MM.1S (cell line): ENCODE results near the gene STYXL1.

Source experiments
- DNase-seq: peaks from one replicate; pipeline ENCODE4 v3.0.0-alpha.2; 2015
- H2AFZ ChIP-seq: fragments of 300-600 bp; sonication (generic); 2 replicates; pipeline ENCODE4 v1.6.0; 2016; ENCODE audit warnings: antibody characterized with exemption, low read length
- H3F3A ChIP-seq: fragments of 300-600 bp; sonication (generic); 2 replicates; pipeline ENCODE4 v1.6.1; 2016; ENCODE audit warnings: mild to moderate bottlenecking, antibody characterized with exemption, low read length, moderate library complexity, mixed read lengths; ENCODE audit not compliant: insufficient read depth
- H3K27ac ChIP-seq: fragments of 300-600 bp; sonication (generic); 2 replicates; pipeline ENCODE4 v1.5.1; 2016; ENCODE audit warnings: mild to moderate bottlenecking, low read length
- H3K27me3 ChIP-seq: fragments of 300-600 bp; sonication (generic); replicated peaks from 2 replicates; pipeline ENCODE4 v1.6.0; 2016; ENCODE audit warnings: low read length; ENCODE audit not compliant: insufficient read depth
- H3K36me3 ChIP-seq: fragments of 300-600 bp; sonication (generic); replicated peaks from 2 replicates; pipeline ENCODE4 v1.6.1; 2016; ENCODE audit warnings: mild to moderate bottlenecking, low read length, mixed read lengths; ENCODE audit not compliant: insufficient read depth
- H3K4me1 ChIP-seq: fragments of 300-600 bp; sonication (generic); 2 replicates; pipeline ENCODE4 v1.6.1; 2016; ENCODE audit warnings: low read length, mixed read lengths
- H3K4me2 ChIP-seq: fragments of 300-600 bp; sonication (generic); 2 replicates; pipeline ENCODE4 v1.6.0; 2016; ENCODE audit warnings: low read depth, low read length
- H3K4me3 ChIP-seq: fragments of 300-600 bp; sonication (generic); 2 replicates; pipeline ENCODE4 v1.5.1; 2016; ENCODE audit warnings: low read length, mixed read lengths
- H3K79me2 ChIP-seq: fragments of 300-600 bp; sonication (generic); 2 replicates; pipeline ENCODE4 v1.6.1; 2016; ENCODE audit warnings: mixed run types, low read length, mixed read lengths
- H3K9ac ChIP-seq: fragments of 300-600 bp; sonication (generic); 2 replicates; pipeline ENCODE4 v1.6.1; 2016; ENCODE audit warnings: low read length, mixed read lengths
- H3K9me2 ChIP-seq: fragments of 300-600 bp; sonication (generic); replicated peaks from 2 replicates; pipeline ENCODE4 v1.6.1; 2016; ENCODE audit warnings: mild to moderate bottlenecking, low read length, mixed read lengths; ENCODE audit not compliant: insufficient read depth
- H3K9me3 ChIP-seq: fragments of 300-600 bp; sonication (generic); replicated peaks from 2 replicates; pipeline ENCODE4 v1.6.1; 2016; ENCODE audit warnings: mild to moderate bottlenecking, low read length, mixed read lengths; ENCODE audit not compliant: insufficient read depth
- H4K20me1 ChIP-seq: fragments of 300-600 bp; sonication (generic); 2 replicates; pipeline ENCODE4 v1.6.1; 2016; ENCODE audit warnings: mild to moderate bottlenecking, low read length, moderate library complexity, mixed read lengths; ENCODE audit not compliant: insufficient read depth
- EZH2 ChIP-seq: fragments of 300-600 bp; sonication (generic); optimal IDR thresholded peaks from 2 replicates; pipeline ENCODE3; 2017; ENCODE audit warnings: low read depth, mild to moderate bottlenecking, antibody characterized with exemption, low read length, mixed read lengths
- EZH2phosphoT487 ChIP-seq: fragments of 300-600 bp; sonication (generic); IDR thresholded peaks from 2 replicates; pipeline ENCODE4 v1.6.1; 2018; ENCODE audit warnings: antibody characterized with exemption, low read length
- TF ChIP-seq, protein P1 (sequence below): fragments of 300-600 bp; sonication (generic); IDR thresholded peaks from 2 replicates; pipeline ENCODE4 v1.5.1; 2016; ENCODE audit warnings: antibody characterized with exemption, low read length, mixed read lengths

STYXL1 gene

DNA sequence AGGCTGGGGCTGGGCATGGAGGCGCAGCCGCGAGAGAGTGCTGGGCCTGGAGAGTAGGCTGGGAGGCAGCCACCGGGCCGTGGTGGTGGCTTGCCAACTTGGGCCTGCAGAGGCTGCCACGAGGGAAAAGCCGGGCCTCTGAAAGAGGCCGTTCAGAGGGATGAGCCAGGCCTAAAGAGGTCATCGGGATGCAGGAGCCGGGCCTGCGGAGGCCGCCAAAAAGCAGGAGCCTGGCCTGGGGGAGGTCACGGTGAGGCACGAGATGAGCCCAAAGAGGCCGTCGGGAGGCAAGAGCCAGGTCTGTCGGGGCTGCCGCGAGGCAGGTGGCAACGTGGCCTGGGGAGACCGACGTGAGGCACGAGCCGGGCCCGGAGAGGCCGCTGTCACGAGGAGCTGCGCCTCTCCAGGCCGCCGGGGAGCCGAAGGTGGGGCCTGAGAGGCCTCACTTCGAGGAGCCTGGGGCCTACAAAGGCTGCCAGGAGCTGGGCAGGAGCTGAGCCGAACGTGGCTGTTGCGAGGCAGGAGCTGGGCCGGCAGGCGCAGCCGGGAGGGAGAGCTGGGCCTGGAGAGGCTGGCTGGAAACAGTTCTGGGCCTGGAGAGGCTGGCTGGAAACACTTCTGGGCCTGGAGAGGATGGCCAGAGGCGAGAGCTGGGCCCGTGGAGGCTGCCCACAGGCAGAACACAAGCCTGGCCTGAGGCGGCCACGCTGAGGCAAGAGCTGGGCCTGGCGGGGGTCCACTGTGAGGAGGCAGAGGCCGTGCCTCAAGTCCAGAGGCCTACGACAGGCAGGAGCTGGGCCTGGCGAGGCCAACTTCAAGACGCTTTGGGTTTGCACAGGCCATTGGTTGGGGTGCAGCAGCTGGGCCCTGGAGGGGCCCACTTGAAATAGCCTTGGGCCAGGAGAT is 24.7 kb upstream of the STYXL1 start:
- H3K4me1 ChIP-seq = no peaks in the 10 kb centered on the region
- no peak overlapping the region for H3K9ac ChIP-seq
- no peaks in the 10 kb centered on the region for H3F3A ChIP-seq
- no peak overlapping the region for H2AFZ ChIP-seq
- H3K4me3 ChIP-seq = no peak overlapping the region
- H4K20me1 ChIP-seq = no peaks in the 10 kb centered on the region
- no peaks in the 10 kb centered on the region for H3K9me3 ChIP-seq
- no peaks in the 10 kb centered on the region for H3K36me3 ChIP-seq
- H3K79me2 ChIP-seq = no peaks in the 10 kb centered on the region
- TF ChIP-seq, protein P1, sequence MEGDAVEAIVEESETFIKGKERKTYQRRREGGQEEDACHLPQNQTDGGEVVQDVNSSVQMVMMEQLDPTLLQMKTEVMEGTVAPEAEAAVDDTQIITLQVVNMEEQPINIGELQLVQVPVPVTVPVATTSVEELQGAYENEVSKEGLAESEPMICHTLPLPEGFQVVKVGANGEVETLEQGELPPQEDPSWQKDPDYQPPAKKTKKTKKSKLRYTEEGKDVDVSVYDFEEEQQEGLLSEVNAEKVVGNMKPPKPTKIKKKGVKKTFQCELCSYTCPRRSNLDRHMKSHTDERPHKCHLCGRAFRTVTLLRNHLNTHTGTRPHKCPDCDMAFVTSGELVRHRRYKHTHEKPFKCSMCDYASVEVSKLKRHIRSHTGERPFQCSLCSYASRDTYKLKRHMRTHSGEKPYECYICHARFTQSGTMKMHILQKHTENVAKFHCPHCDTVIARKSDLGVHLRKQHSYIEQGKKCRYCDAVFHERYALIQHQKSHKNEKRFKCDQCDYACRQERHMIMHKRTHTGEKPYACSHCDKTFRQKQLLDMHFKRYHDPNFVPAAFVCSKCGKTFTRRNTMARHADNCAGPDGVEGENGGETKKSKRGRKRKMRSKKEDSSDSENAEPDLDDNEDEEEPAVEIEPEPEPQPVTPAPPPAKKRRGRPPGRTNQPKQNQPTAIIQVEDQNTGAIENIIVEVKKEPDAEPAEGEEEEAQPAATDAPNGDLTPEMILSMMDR = no peak
- TF ChIP-seq EZH2phosphoT487 = no peak
- TF ChIP-seq EZH2 = no peak
- no peaks in the 10 kb centered on the region for H3K27me3 ChIP-seq
- no peak overlapping the region for H3K27ac ChIP-seq
- no peak for DNase-seq
- no peaks in the 10 kb centered on the region for H3K9me2 ChIP-seq
- no peak overlapping the region for H3K4me2 ChIP-seq

DNA sequence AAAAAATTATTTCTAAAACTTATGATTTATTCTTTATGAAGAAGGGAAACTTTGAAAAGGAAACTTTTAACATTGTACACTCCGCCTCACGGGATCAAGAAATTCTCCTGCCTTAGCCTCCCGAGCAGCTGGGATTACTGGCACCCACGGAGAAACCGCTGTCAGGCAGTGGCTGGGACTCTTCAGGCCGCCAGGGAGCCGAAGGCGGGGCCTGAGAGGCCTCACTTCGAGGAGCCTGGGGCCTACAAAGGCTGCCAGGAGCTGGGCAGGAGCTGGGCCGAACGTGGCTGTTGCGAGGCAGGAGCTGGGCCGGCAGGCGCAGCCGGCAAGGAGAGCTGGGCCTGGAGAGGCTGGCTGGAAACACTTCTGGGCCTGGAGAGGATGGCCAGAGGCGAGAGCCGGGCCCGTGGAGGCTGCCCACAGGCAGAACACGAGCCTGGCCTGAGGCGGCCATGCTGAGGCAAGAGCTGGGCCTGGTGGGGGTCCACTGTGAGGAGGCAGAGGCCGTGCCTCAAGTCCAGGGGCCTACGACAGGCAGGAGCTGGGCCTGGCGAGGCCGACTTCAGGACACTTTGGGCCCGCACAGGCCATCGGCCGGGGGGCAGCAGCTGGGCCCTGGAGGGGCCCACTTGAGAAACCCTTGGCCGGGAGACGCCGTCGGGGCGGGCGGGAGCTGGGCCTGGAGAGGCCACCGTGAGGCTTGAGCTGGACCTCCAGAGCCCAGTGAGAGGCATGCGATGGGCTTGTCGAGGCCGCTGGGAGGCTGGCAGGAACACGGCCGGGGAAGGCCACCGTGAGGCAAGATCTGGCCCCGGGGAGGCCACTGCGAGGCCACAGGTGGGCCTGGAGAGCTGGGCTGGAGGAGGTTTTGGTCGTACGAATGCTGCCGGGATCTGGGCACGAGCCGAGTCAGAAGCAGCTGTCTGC is 23.8 kb upstream of the STYXL1 start:
- TF ChIP-seq EZH2phosphoT487 (no peak), EZH2 (no peak)
- TF ChIP-seq, protein P1 = no peak
- Histone ChIP-seq H3K4me2 (no peak overlapping the region), H3F3A (no peaks in the 10 kb centered on the region), H3K9me2 (no peaks in the 10 kb centered on the region), H4K20me1 (no peaks in the 10 kb centered on the region), H3K9me3 (no peaks in the 10 kb centered on the region), H3K9ac (no peak overlapping the region), H3K4me3 (no peak overlapping the region), H2AFZ (no peak overlapping the region), H3K79me2 (no peaks in the 10 kb centered on the region), H3K4me1 (no peaks in the 10 kb centered on the region), H3K36me3 (no peaks in the 10 kb centered on the region), H3K27ac (no peak overlapping the region), H3K27me3 (no peaks in the 10 kb centered on the region)
- DNase-seq = no peak

DNA sequence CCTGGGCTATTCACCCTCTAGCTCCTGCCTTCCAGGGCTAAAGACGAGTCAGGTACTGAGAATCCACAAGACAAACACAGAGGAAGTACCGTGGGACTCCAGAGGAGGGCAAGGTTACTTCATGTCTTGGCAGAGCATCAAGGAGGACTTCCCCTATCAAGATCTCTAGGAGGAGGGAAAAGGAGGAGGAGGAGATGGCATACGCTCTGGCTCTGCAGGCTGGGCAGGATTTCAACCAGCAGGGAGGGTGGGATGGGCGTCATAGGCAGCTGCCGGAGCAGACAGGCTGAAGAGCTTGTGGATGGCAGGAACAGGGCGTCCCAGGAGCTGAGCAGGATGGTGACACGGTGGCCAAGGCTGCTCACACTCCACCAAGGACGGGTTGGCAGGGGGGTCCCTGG is 21.4 kb upstream of the STYXL1 start:
- Histone ChIP-seq H3F3A (no peaks in the 10 kb centered on the region), H3K4me2 (no peak overlapping the region), H4K20me1 (no peaks in the 10 kb centered on the region)

More for the DNA sequence above, 21.4 kb upstream of the STYXL1 start:
- H3K36me3 ChIP-seq = 0 out of 2 replicates have a peak, but pooled peaks cover 5% of the 10 kb centered on the region
- DNase-seq = no peak
- no peak for TF ChIP-seq EZH2
- TF ChIP-seq, protein P1 = no peak
- no peak for TF ChIP-seq EZH2phosphoT487
- H3K4me3 ChIP-seq = no peak overlapping the region
- H3K79me2 ChIP-seq = no peaks in the 10 kb centered on the region
- no peaks in the 10 kb centered on the region for H3K9me3 ChIP-seq
- no peak overlapping the region for H3K27ac ChIP-seq
- no peaks in the 10 kb centered on the region for H3K4me1 ChIP-seq
- no peaks in the 10 kb centered on the region for H3K9me2 ChIP-seq
- H3K27me3 ChIP-seq = no peaks in the 10 kb centered on the region
- H2AFZ ChIP-seq = no peak overlapping the region
- no peak overlapping the region for H3K9ac ChIP-seq
